Neural crest cell (in vitro differentiated cells): ENCODE measurements around the gene RSPH3. TPM values are rescaled to one million over a fixed set of nuclear protein-coding genes. Genes with fewer than 3 reads are reported as not detected.
"Not testable (repeated sequence)": the region's sequence is repeated elsewhere in the genome, so short reads cannot be mapped to it uniquely, and the experiment has no call there.

Source experiments
- DNase-seq: peaks from one replicate; pipeline ENCODE4 v3.0.0; 2021; ENCODE audit warnings: low read depth, mixed read lengths, low spot score
- H3K27ac Mint-ChIP-seq: one replicate; pipeline ENCODE4 v1.8.0; 2021; ENCODE audit warnings: mild to moderate bottlenecking, mixed read lengths; ENCODE audit not compliant: unreplicated experiment
- H3K27me3 Mint-ChIP-seq: 2 replicates; pipeline ENCODE4 v1.8.0; 2021; ENCODE audit warnings: low read depth, mild to moderate bottlenecking, mixed read lengths
- H3K36me3 Mint-ChIP-seq: 2 replicates; pipeline ENCODE4 v1.8.0; 2021; ENCODE audit warnings: low read depth, mild to moderate bottlenecking, mixed read lengths
- H3K4me1 Mint-ChIP-seq: 2 replicates; pipeline ENCODE4 v1.8.0; 2021; ENCODE audit warnings: mixed read lengths
- H3K4me3 Mint-ChIP-seq: one replicate; pipeline ENCODE4 v1.8.0; 2021; ENCODE audit warnings: mild to moderate bottlenecking, mixed read lengths
- H3K9me3 Mint-ChIP-seq: 2 replicates; pipeline ENCODE4 v1.8.0; 2021; ENCODE audit warnings: mixed read lengths
- total RNA-seq: library from RNA; stranded (reverse); gene quantifications from 2 replicates; pipeline ENCODE4 v1.2.1, GENCODE V29; 2021
- TF ChIP-seq, protein P1 (sequence below): fragments of 200-600 bp; sonication (generic); conservative IDR thresholded peaks from 2 replicates; pipeline ENCODE4 v1.5.0; 2021; ENCODE audit warnings: antibody characterized with exemption, mild to moderate bottlenecking

Gene RSPH3
- total RNA-seq, 1 donor from 2014 or later, result 5.4 TPM

DNA sequence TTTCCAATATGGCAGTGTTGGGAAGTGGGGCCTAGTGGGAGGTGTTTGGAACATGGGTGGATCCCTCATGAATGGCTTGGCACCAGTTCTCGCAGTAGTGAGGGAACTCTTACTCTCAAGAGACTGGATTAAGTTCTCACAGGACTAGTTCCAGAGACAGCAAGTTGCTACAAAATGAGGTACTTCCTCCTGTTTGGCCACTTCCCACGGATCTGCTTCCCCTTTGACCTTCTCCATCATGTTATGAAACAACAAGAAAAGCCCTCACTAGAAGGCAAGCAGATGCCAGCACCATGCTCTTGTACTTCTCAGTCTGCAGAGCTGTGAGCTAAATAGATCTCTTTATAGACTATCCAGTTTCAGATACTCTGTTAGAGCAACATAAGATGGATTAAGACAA is 3.1 kb downstream of the RSPH3 start:
- peak overlapping the region; percentile 71 for H3K4me3 Mint-ChIP-seq
- H3K27me3 Mint-ChIP-seq, result no peaks in the 10 kb centered on the region
- no peak overlapping the region for H3K27ac Mint-ChIP-seq
- H3K4me1 Mint-ChIP-seq, result peaks cover 13% of the 10 kb centered on the region
- DNase-seq, result no peak
- no peaks in the 10 kb centered on the region for H3K9me3 Mint-ChIP-seq
- H3K36me3 Mint-ChIP-seq, result peaks cover 10% of the 10 kb centered on the region
- TF ChIP-seq, protein P1, sequence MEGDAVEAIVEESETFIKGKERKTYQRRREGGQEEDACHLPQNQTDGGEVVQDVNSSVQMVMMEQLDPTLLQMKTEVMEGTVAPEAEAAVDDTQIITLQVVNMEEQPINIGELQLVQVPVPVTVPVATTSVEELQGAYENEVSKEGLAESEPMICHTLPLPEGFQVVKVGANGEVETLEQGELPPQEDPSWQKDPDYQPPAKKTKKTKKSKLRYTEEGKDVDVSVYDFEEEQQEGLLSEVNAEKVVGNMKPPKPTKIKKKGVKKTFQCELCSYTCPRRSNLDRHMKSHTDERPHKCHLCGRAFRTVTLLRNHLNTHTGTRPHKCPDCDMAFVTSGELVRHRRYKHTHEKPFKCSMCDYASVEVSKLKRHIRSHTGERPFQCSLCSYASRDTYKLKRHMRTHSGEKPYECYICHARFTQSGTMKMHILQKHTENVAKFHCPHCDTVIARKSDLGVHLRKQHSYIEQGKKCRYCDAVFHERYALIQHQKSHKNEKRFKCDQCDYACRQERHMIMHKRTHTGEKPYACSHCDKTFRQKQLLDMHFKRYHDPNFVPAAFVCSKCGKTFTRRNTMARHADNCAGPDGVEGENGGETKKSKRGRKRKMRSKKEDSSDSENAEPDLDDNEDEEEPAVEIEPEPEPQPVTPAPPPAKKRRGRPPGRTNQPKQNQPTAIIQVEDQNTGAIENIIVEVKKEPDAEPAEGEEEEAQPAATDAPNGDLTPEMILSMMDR, result no peak

DNA sequence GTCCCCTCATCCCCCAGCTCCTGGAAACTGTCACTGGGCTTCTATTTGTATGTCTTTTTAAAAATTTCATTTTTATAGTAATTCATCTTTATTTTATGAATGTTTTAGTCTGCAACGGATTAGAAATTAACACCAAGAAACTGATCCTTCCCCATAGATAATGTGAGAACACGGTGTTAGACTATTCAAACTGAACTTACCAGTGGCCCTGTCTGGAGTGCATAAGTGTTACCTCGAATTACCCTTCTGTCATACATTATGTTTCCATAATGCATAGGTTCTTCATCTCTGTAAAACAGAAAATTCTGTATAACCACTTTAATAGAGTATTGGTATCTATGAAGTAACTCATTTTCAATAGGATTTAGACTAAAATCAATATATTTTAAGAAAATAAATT is 6.4 kb downstream of the RSPH3 start:
- Mint-ChIP-seq H3K9me3 (peaks cover 10% of the 10 kb centered on the region), H3K4me3 (no peak overlapping the region), H3K36me3 (peaks cover 30% of the 10 kb centered on the region), H3K27me3 (no peaks in the 10 kb centered on the region), H3K4me1 (no peaks in the 10 kb centered on the region), H3K27ac (no peak overlapping the region)
- no peak for DNase-seq
- TF ChIP-seq, protein P1, result no peak

DNA sequence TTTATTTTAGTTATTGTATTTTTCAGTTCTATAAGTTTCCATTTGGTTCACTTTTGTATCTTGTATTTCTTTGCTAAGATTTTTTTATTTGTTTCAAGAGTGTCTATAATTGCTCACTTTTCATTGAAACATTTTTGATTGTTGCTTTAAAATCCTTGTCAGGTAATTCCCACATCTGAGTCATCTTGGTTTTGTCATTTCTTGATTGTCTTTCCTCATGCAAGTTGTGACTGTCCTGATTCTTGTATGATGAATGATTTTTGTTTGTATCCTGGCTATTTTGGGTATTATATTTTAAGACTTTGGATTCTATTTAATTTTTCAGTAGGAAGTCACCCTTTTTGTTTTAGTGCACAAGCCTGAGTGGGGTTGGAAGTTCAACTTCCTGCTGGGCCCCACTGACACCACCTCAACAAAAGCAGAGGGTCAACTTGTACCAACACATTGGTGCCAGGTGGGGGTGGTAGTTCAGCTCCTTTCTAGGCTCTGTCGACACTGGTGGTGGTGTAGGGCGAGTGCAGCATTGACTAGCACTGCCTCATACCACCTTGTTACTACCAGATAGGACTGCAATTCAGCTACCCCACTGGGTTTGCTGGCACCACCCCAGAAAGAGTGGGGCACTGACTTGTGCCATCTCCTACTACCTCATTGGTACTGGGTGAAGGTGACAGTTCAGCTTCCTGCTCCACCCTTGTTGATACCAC is 8.8 kb downstream of the RSPH3 start:
- H3K27me3 Mint-ChIP-seq, result no peaks in the 10 kb centered on the region
- no peak overlapping the region for H3K4me3 Mint-ChIP-seq
- peaks cover 38% of the 10 kb centered on the region for H3K36me3 Mint-ChIP-seq
- H3K9me3 Mint-ChIP-seq, result peaks cover 15% of the 10 kb centered on the region
- H3K4me1 Mint-ChIP-seq, result no peaks in the 10 kb centered on the region
- TF ChIP-seq, protein P1, result no peak
- DNase-seq, result no peak
- H3K27ac Mint-ChIP-seq, result no peak overlapping the region

DNA sequence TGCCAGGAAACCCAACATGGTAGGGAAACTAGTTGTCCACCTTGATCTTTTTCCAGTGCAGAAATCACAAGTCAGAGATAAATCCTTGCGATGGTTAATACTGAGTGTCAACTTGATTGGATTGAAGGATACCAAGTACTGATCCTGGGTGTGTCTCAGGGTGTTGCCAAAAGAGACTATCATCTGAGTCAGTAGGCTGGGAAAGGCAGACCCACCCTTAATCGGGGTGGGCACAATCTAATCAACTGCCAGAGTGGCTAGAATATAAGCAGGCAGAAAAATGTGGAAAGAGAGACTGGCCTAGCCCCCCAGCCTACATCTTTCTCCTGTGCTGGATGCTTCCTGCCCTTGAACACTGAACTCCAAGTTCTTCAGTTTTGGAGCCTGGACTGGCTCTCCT is 10.3 kb downstream of the RSPH3 start:
- Mint-ChIP-seq H3K9me3 (peaks cover 15% of the 10 kb centered on the region), H3K36me3 (peaks cover 35% of the 10 kb centered on the region)
- not testable (repeated sequence) for DNase-seq, H3K4me3 Mint-ChIP-seq, H3K27ac Mint-ChIP-seq, H3K27me3 Mint-ChIP-seq, H3K4me1 Mint-ChIP-seq

DNA sequence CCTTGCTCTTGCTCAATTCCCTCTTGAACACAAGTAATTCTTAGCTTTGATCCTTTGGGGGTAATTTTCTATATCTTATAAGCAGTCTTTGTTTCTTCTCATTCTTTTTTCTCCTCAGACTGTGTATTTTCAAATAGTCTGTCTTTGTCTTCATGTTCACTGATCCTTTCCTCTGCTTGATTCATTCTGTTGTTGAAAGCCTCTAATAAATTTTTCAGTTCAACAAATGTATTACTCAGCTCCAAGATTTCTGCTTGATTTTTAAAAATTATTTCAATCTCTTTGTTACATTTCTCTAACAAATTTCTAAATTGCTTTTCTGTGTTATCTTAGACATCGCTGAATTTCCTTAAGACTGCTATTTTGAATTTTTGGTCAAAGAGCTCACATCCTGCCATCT is 11.5 kb downstream of the RSPH3 start:
- Mint-ChIP-seq H3K27me3 (no peaks in the 10 kb centered on the region), H3K4me1 (no peaks in the 10 kb centered on the region), H3K4me3 (no peak overlapping the region), H3K9me3 (peaks cover 15% of the 10 kb centered on the region), H3K27ac (no peak overlapping the region), H3K36me3 (peaks cover 32% of the 10 kb centered on the region)
- DNase-seq, result no peak
- TF ChIP-seq, protein P1, result no peak

DNA sequence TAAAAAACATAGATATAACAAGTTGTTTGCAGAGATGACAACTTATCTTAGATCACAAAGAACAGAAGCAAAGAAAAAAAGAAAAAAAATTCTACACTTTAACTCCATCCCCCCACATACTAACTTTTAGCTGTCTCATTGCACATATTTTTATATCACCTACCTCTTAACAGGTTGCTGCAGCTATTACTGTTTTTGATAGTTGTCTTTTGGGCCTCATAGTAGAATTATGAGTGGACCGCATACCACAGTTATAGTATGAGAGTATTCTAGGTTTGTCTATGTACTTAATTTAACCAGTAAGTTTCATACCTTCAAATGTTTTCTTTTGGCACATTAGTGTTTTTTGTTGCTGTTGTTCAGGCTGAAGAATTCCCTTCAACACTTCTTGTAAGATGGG is 12.3 kb downstream of the RSPH3 start:
- TF ChIP-seq, protein P1, result no peak
- Mint-ChIP-seq H3K9me3 (peaks cover 15% of the 10 kb centered on the region), H3K27ac (no peak overlapping the region), H3K27me3 (no peaks in the 10 kb centered on the region), H3K36me3 (peaks cover 31% of the 10 kb centered on the region), H3K4me1 (no peaks in the 10 kb centered on the region), H3K4me3 (no peak overlapping the region)
- no peak for DNase-seq
